ENCODE data around the gene GPX3. TPM values are rescaled to one million over a fixed set of nuclear protein-coding genes. Genes with fewer than 3 reads are reported as not detected.

GPX3 gene
- total RNA-seq, 5 donors from 2014 or later (not counting 1 experiment from before 2014, with no cell fraction given): 0.49 to 1.6 (median 1.4) TPM; not detected in 2

DNA sequence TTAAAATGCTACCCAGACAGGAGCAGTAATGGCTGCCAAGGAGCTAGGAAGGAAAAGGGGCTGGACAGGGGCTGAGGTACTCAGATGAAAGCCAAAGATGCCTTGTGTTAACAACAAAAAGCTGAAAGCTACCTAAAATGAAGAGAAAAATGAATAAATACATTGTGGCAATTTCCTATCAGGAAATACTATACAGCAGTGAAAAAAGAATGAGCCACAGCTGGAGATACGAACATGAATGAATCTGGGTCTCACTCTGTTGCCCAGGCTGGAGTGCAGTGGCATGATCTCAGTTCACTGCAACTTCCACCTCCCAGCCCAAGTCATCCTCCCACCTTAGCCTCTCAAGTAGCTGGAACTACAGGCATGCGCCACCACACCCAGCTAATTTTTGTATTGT, 54.2 kb downstream of the GPX3 start:
- CTCF ChIA-PET: interaction anchor here (0.5 to 2.0 kb wide), 5 partner anchors 11 to 576 kb away, joined by 3 to 6 read pairs (median 5); no protein-coding TSS in a partner anchor
- Histone ChIP-seq H3K4me1 (ENCODE audit: control insufficient read depth in 1 of 2, extremely low read depth in 1 of 2, insufficient read depth in 2 of 2, low read length in 2 of 2) (peaks cover 5 to 79% of the 10 kb centered on the region in 2 experiments), H3K9me3 (no peaks in the 10 kb centered on the region), H3K27ac (ENCODE audit: low read length) (peak overlapping the region; percentile 8), H3K36me3 (ENCODE audit: control insufficient read depth in 2 of 2, extremely low read depth in 1 of 2, insufficient read depth in 1 of 2, low read length in 1 of 2) (peaks cover 0 to 60% of the 10 kb centered on the region in 2 donors), H3K27me3 (replicated peaks in 1 of 2; ENCODE audit: control insufficient read depth in 2 of 2, extremely low read depth in 1 of 2, insufficient read depth in 2 of 2, low read length in 1 of 2) (no peaks in the 10 kb centered on the region), H3K4me3 (ENCODE audit: control insufficient read depth in 1 of 2, extremely low read depth in 1 of 2, low read length in 1 of 2) (no peak overlapping the region)
- H3K36me3 Mint-ChIP-seq: peaks cover 44% of the 10 kb centered on the region
- no peak for DNase-seq
- no peaks in the 10 kb centered on the region for H3K27me3 Mint-ChIP-seq
- H3K4me3 Mint-ChIP-seq: no peak overlapping the region
- no peaks in the 10 kb centered on the region for H3K9me3 Mint-ChIP-seq
- peak overlapping the region in 1 of 2 donors; percentile 27 for H3K27ac Mint-ChIP-seq
- 100% methylated on average over 1 of the region's 2 CpGs for WGBS (ENCODE audit: insufficient coverage)
- H3K4me1 Mint-ChIP-seq: peaks cover 74 to 89% (median 84%) of the 10 kb centered on the region in 3 donors
- ATAC-seq (replicated peaks in 1 of 4): no peak
- POLR2A ChIA-PET: no interaction called here

DNA sequence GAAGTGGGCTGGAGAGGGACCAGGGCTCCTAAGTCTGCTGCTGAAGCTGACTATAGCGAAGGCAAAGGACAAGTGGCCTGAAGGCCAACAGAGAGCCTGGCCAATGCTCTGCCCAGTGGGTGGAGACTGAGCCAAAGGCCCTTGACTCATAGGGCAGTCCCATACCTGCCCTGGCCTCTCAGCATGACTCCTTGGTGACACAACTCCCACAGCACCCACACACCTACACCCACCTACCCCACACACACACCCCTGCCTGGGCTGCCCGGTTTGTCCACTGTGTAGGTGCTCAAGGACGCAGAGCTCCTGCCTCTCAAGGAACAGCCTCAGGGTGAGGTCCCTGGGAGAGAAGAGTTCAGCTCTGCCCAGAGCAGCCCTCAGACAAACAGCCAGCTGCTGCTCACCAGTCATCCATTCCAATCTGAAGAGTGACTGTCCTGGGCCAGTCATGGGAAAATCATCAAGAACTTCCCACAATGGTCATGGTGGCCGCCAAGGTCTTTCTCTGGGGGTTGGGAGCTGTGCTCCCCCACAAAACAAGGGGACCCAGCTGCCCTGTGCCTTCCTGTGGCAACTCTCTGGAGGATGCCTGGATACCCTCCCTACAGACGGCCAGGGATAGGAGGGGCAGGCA, 55.4 kb downstream of the GPX3 start:
- Histone ChIP-seq H3K4me1 (ENCODE audit: control insufficient read depth in 1 of 2, extremely low read depth in 1 of 2, insufficient read depth in 2 of 2, low read length in 2 of 2) (peaks cover 8 to 72% of the 10 kb centered on the region in 2 experiments), H3K27ac (ENCODE audit: low read length) (no peak overlapping the region), H3K27me3 (replicated peaks in 1 of 2; ENCODE audit: control insufficient read depth in 2 of 2, extremely low read depth in 1 of 2, insufficient read depth in 2 of 2, low read length in 1 of 2) (no peaks in the 10 kb centered on the region), H3K4me3 (ENCODE audit: control insufficient read depth in 1 of 2, extremely low read depth in 1 of 2, low read length in 1 of 2) (no peak overlapping the region), H3K36me3 (ENCODE audit: control insufficient read depth in 2 of 2, extremely low read depth in 1 of 2, insufficient read depth in 1 of 2, low read length in 1 of 2) (peaks cover 0 to 49% of the 10 kb centered on the region in 2 donors), H3K9me3 (no peaks in the 10 kb centered on the region)
- WGBS (ENCODE audit: insufficient coverage): 74% methylated on average over 3 of the region's 5 CpGs
- POLR2A ChIA-PET: interaction anchor here in 1 of 2 donors (1.1 kb wide), 1 partner anchor 116 kb away, joined by 3 read pairs; no protein-coding TSS in a partner anchor
- H3K27ac Mint-ChIP-seq: peak overlapping the region; percentile 66 to 77
- ATAC-seq (replicated peaks in 1 of 4) (no peak), DNase-seq (no peak)
- H3K36me3 Mint-ChIP-seq: peaks cover 44% of the 10 kb centered on the region
- H3K27me3 Mint-ChIP-seq: no peaks in the 10 kb centered on the region
- H3K4me3 Mint-ChIP-seq: peak overlapping the region; percentile 15 to 85 (median 31)
- no peaks in the 10 kb centered on the region for H3K9me3 Mint-ChIP-seq
- peaks cover 70 to 85% (median 78%) of the 10 kb centered on the region in 3 donors for H3K4me1 Mint-ChIP-seq
- CTCF ChIA-PET: interaction anchor here in 1 of 2 donors (2.0 kb wide), 1 partner anchor 40 kb away, joined by 6 read pairs; no protein-coding TSS in a partner anchor

DNA sequence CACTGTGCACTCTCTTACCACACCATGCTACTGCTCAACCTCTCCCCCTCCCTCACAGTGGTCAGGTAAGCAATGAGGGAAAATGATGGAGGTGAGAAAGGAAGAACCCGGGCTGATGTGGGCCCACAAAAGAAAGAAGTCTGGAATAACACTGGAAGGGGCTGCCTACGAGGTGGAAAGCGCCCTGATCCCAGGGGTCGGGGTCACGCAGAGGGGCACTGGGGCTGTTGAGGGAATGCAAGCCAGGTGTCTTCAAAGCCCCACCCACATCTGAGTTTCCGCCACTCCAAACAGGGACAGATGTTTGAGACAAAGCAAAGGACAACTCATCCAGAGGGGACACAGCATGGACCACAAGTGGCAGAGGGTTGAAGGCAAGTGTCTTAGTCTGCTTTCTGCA, 56.2 kb downstream of the GPX3 start:
- WGBS (ENCODE audit: insufficient coverage): 100% methylated on average over 4 of the region's 6 CpGs
- Mint-ChIP-seq H3K27ac (peak overlapping the region; percentile 66 to 77), H3K4me1 (peaks cover 71 to 82% (median 72%) of the 10 kb centered on the region in 3 donors), H3K4me3 (peak overlapping the region; percentile 15 to 85 (median 31)), H3K36me3 (peaks cover 41% of the 10 kb centered on the region), H3K27me3 (no peaks in the 10 kb centered on the region), H3K9me3 (no peaks in the 10 kb centered on the region)
- Histone ChIP-seq H3K36me3 (ENCODE audit: control insufficient read depth in 2 of 2, extremely low read depth in 1 of 2, insufficient read depth in 1 of 2, low read length in 1 of 2) (peaks cover 0 to 42% of the 10 kb centered on the region in 2 donors), H3K4me1 (ENCODE audit: control insufficient read depth in 1 of 2, extremely low read depth in 1 of 2, insufficient read depth in 2 of 2, low read length in 2 of 2) (peaks cover 8 to 70% of the 10 kb centered on the region in 2 experiments), H3K9me3 (no peaks in the 10 kb centered on the region), H3K27ac (ENCODE audit: low read length) (no peak overlapping the region), H3K27me3 (replicated peaks in 1 of 2; ENCODE audit: control insufficient read depth in 2 of 2, extremely low read depth in 1 of 2, insufficient read depth in 2 of 2, low read length in 1 of 2) (no peaks in the 10 kb centered on the region), H3K4me3 (ENCODE audit: control insufficient read depth in 1 of 2, extremely low read depth in 1 of 2, low read length in 1 of 2) (no peak overlapping the region)
- ChIA-PET CTCF (no interaction called here), POLR2A (no interaction called here)
- ATAC-seq (replicated peaks in 1 of 4): no peak
- no peak for DNase-seq

DNA sequence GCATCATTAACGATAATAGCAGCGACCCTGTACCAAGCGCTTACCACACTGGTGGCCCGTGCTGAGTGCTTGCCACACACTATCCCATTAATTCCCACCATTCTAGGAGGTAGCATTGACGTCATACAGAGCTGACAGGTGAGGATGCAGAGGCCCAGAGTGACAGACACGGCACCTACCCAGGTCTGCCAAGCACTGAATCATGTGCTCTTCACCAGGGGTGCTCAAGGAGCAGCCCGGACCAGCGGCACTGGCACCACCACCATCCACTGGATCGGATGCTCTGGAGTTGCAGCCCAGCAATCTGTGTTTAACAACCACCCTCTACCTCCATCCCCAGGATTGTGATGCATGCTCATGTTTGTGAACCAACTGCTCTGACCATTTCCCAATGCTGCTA, 57.0 kb downstream of the GPX3 start:
- no peaks in the 10 kb centered on the region for H3K9me3 ChIP-seq
- peaks cover 0 to 34% of the 10 kb centered on the region in 2 donors for H3K36me3 ChIP-seq (ENCODE audit: control insufficient read depth in 2 of 2, extremely low read depth in 1 of 2, insufficient read depth in 1 of 2, low read length in 1 of 2)
- no peaks in the 10 kb centered on the region for H3K27me3 ChIP-seq (replicated peaks in 1 of 2; ENCODE audit: control insufficient read depth in 2 of 2, extremely low read depth in 1 of 2, insufficient read depth in 2 of 2, low read length in 1 of 2)
- Mint-ChIP-seq H3K4me1 (peaks cover 71 to 80% (median 71%) of the 10 kb centered on the region in 3 donors), H3K27ac (peak overlapping the region; percentile 89), H3K36me3 (peaks cover 33% of the 10 kb centered on the region), H3K4me3 (peak overlapping the region; percentile 85 to 91 (median 89)), H3K9me3 (no peaks in the 10 kb centered on the region), H3K27me3 (no peaks in the 10 kb centered on the region)
- no peak for DNase-seq
- no peak for ATAC-seq (replicated peaks in 1 of 4)
- 86% methylated on average over 9 of the region's 9 CpGs for WGBS (ENCODE audit: insufficient coverage)
- POLR2A ChIA-PET: no interaction called here
- H3K4me1 ChIP-seq (ENCODE audit: control insufficient read depth in 1 of 2, extremely low read depth in 1 of 2, insufficient read depth in 2 of 2, low read length in 2 of 2): peaks cover 14 to 67% of the 10 kb centered on the region in 2 experiments
- no peak overlapping the region for H3K4me3 ChIP-seq (ENCODE audit: control insufficient read depth in 1 of 2, extremely low read depth in 1 of 2, low read length in 1 of 2)
- H3K27ac ChIP-seq (ENCODE audit: low read length): no peak overlapping the region
- CTCF ChIA-PET: interaction anchor here in 1 of 2 donors (1.6 kb wide), 1 partner anchor 38 kb away, joined by 6 read pairs; no protein-coding TSS in a partner anchor

DNA sequence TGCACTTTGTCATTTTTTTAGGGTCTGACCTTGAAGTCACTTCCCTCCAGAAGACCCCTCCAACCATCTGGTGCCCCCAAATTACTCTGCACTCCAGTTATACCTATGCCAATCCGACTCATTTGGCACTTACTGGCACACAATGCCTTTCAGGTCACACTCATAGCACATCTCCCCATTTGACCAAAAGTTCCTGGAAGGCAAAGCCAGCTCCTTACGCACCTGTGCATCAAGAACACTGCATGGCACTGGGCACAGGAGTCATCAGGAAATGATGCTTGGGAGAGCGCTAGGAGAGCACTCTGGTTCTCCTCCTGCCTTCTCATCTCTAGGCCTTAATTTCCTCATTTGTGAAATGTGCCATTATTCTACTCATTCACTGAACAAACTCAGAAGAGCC, 57.6 kb downstream of the GPX3 start:
- no peak for ATAC-seq (replicated peaks in 1 of 4)
- Histone ChIP-seq H3K4me1 (ENCODE audit: control insufficient read depth in 1 of 2, extremely low read depth in 1 of 2, insufficient read depth in 2 of 2, low read length in 2 of 2) (peaks cover 14 to 67% of the 10 kb centered on the region in 2 experiments), H3K27ac (ENCODE audit: low read length) (peak overlapping the region; percentile 90), H3K9me3 (no peaks in the 10 kb centered on the region), H3K36me3 (ENCODE audit: control insufficient read depth in 2 of 2, extremely low read depth in 1 of 2, insufficient read depth in 1 of 2, low read length in 1 of 2) (peaks cover 0 to 34% of the 10 kb centered on the region in 2 donors), H3K4me3 (ENCODE audit: control insufficient read depth in 1 of 2, extremely low read depth in 1 of 2, low read length in 1 of 2) (no peak overlapping the region), H3K27me3 (replicated peaks in 1 of 2; ENCODE audit: control insufficient read depth in 2 of 2, extremely low read depth in 1 of 2, insufficient read depth in 2 of 2, low read length in 1 of 2) (no peaks in the 10 kb centered on the region)
- H3K27ac Mint-ChIP-seq: peak overlapping the region; percentile 89
- CTCF ChIA-PET: interaction anchor here (0.9 to 1.6 kb wide), 3 partner anchors 15 to 37 kb away, joined by 3 to 7 read pairs (median 6); no protein-coding TSS in a partner anchor
- POLR2A ChIA-PET: no interaction called here
- peaks cover 71 to 80% (median 72%) of the 10 kb centered on the region in 3 donors for H3K4me1 Mint-ChIP-seq
- no peak for DNase-seq
- 46% methylated on average over 3 of the region's 3 CpGs for WGBS (ENCODE audit: insufficient coverage)
- peaks cover 32% of the 10 kb centered on the region for H3K36me3 Mint-ChIP-seq
- H3K9me3 Mint-ChIP-seq: no peaks in the 10 kb centered on the region
- H3K4me3 Mint-ChIP-seq: peak overlapping the region; percentile 85 to 91 (median 89)
- H3K27me3 Mint-ChIP-seq: no peaks in the 10 kb centered on the region
